Mesenchymal stem cell (in vitro differentiated cells and primary cell): ENCODE data around the gene SSPN.
A peak's percentile ranks its signal among the peaks of the same experiment; 100 is the strongest.
"Not testable (repeated sequence)": the region's sequence is repeated elsewhere in the genome, so short reads cannot be mapped to it uniquely, and the experiment has no call there.

Source experiments
- DNase-seq: peaks from one replicate; pipeline ENCODE4 v3.0.0-alpha.2; 2013
- H2AFZ ChIP-seq: one replicate; pipeline ENCODE4 v1.6.1; 2013; ENCODE audit warnings: low read depth, mild to moderate bottlenecking, control low read depth, inconsistent platforms, low read length, moderate library complexity
- H2AK5ac ChIP-seq: 2 replicates; pipeline ENCODE4 v1.6.1; 2013; ENCODE audit warnings: low read length, moderate library complexity, mild to moderate bottlenecking, inconsistent platforms; ENCODE audit not compliant: severe bottlenecking
- H2BK120ac ChIP-seq: one replicate; pipeline ENCODE4 v1.6.1; 2013; ENCODE audit warnings: low read depth, mild to moderate bottlenecking, inconsistent platforms, low read length, moderate library complexity
- H2BK12ac ChIP-seq, 2 experiments: one replicate each; pipeline ENCODE4 v1.6.1; 2013; ENCODE audit warnings: inconsistent platforms in 2 of 2, low read length in 2 of 2, mild to moderate bottlenecking in 2 of 2, moderate library complexity in 2 of 2, control low read depth in 1 of 2
- H2BK15ac ChIP-seq: one replicate; pipeline ENCODE4 v1.6.1; 2013; ENCODE audit warnings: mild to moderate bottlenecking, low read depth, inconsistent platforms; ENCODE audit not compliant: poor library complexity, severe bottlenecking
- H2BK5ac ChIP-seq: 2 replicates; pipeline ENCODE4 v1.6.1; 2013; ENCODE audit warnings: low read depth, mild to moderate bottlenecking, low read length, control low read depth, inconsistent platforms; ENCODE audit not compliant: poor library complexity, severe bottlenecking
- H3K14ac ChIP-seq, 2 experiments: one replicate each; pipeline ENCODE4 v1.6.1; 2013; ENCODE audit warnings: inconsistent platforms in 2 of 2, low read length in 2 of 2, control low read depth in 1 of 2, mild to moderate bottlenecking in 1 of 2, moderate library complexity in 1 of 2
- H3K18ac ChIP-seq, 2 experiments: one replicate each; pipeline ENCODE4 v1.6.1; 2013; ENCODE audit warnings: inconsistent platforms in 2 of 2, low read length in 2 of 2, control low read depth in 1 of 2, low read depth in 1 of 2, mild to moderate bottlenecking in 1 of 2
- H3K23ac ChIP-seq, 2 experiments: one replicate each; pipeline ENCODE4 v1.6.1; 2013; ENCODE audit warnings: inconsistent platforms in 2 of 2, low read length in 2 of 2, mild to moderate bottlenecking in 2 of 2, moderate library complexity in 2 of 2, control low read depth in 1 of 2
- H3K27ac ChIP-seq: 2 replicates; pipeline ENCODE4 v1.5.1; 2013; ENCODE audit warnings: mild to moderate bottlenecking, moderate library complexity, low read length, control low read depth, inconsistent platforms; ENCODE audit not compliant: poor library complexity, severe bottlenecking
- H3K27me3 ChIP-seq, 2 experiments: 2 replicates each; pipeline versions ENCODE4 v1.6.1 to v1.7.0; 2013; ENCODE audit warnings: low read length in 2 of 2, mild to moderate bottlenecking in 2 of 2, moderate library complexity in 2 of 2, control low read depth in 1 of 2, inconsistent platforms in 1 of 2; ENCODE audit not compliant: control insufficient read depth in 1 of 2, insufficient read depth in 1 of 2
- H3K36me3 ChIP-seq, 2 experiments: 2 replicates each; pipeline versions ENCODE4 v1.6.1 to v1.7.0; 2013; ENCODE audit warnings: low read length in 2 of 2, control low read depth in 1 of 2, inconsistent platforms in 1 of 2, low read depth in 1 of 2, mild to moderate bottlenecking in 1 of 2; ENCODE audit not compliant: insufficient read depth in 2 of 2, control insufficient read depth in 1 of 2
- H3K4ac ChIP-seq, 2 experiments: one replicate each; pipeline ENCODE4 v1.6.1; 2013; ENCODE audit warnings: inconsistent platforms in 2 of 2, low read length in 2 of 2, mild to moderate bottlenecking in 2 of 2, moderate library complexity in 2 of 2, control low read depth in 1 of 2, low read depth in 1 of 2
- H3K4me1 ChIP-seq: 2 replicates; pipeline ENCODE4 v1.6.1; 2013; ENCODE audit warnings: low read depth, low read length, control low read depth; ENCODE audit not compliant: control insufficient read depth, insufficient read depth
- H3K4me2 ChIP-seq: 2 replicates; pipeline ENCODE4 v1.6.1; 2013; ENCODE audit warnings: low read length, mild to moderate bottlenecking, inconsistent platforms; ENCODE audit not compliant: poor library complexity, severe bottlenecking
- H3K4me3 ChIP-seq, 2 experiments: 2 replicates each; pipeline versions ENCODE4 v1.5.1 to v1.7.0; 2013; ENCODE audit warnings: low read length in 2 of 2, mild to moderate bottlenecking in 2 of 2, control low read depth in 1 of 2, low read depth in 1 of 2; ENCODE audit not compliant: insufficient read depth in 1 of 2
- H3K79me1 ChIP-seq: replicated peaks from 2 replicates; pipeline ENCODE4 v1.6.1; 2013; ENCODE audit warnings: mild to moderate bottlenecking, control low read depth, low read length, inconsistent platforms; ENCODE audit not compliant: poor library complexity, severe bottlenecking
- H3K9ac ChIP-seq: 2 replicates; pipeline ENCODE4 v1.7.0; 2013; ENCODE audit warnings: mild to moderate bottlenecking, low read length, moderate library complexity
- H3K9me3 ChIP-seq: 2 replicates; pipeline ENCODE4 v1.7.0; 2013; ENCODE audit warnings: mild to moderate bottlenecking, low read length; ENCODE audit not compliant: control insufficient read depth
- H4K8ac ChIP-seq: one replicate; pipeline ENCODE4 v1.6.1; 2013; ENCODE audit warnings: inconsistent platforms, mild to moderate bottlenecking, low read length, moderate library complexity
- H4K91ac ChIP-seq: one replicate; pipeline ENCODE4 v1.6.1; 2013; ENCODE audit warnings: mild to moderate bottlenecking, low read length, inconsistent platforms
- WGBS: methylation state at CpG from one replicate; pipeline ENCODE4 v1.1.7; 2013; ENCODE audit warnings: mixed read lengths; 5-methylcytosine and 5-hydroxymethylcytosine counted together

Gene SSPN

GRCh38 chr12:26231921-26232320 lies 36.5 kb downstream of the SSPN start:
- Histone ChIP-seq H3K79me1 (no peaks in the 10 kb centered on the region), H2AK5ac (no peak overlapping the region), H3K14ac (no peak overlapping the region), H3K23ac (no peak overlapping the region), H3K4ac (no peak overlapping the region), H3K27ac (no peak overlapping the region), H2AFZ (no peak overlapping the region), H3K18ac (no peak overlapping the region), H3K4me1 (no peaks in the 10 kb centered on the region), H3K36me3 (no peaks in the 10 kb centered on the region), H2BK120ac (no peak overlapping the region), H4K8ac (no peak overlapping the region), H3K4me2 (no peak overlapping the region), H3K27me3 (peaks cover 0 to 5% of the 10 kb centered on the region in 2 experiments), H3K4me3 (no peak overlapping the region), H2BK5ac (no peak overlapping the region), H3K9me3 (no peaks in the 10 kb centered on the region), H4K91ac (no peak overlapping the region), H3K9ac (no peak overlapping the region), H2BK12ac (no peak overlapping the region), H2BK15ac (no peak overlapping the region)
- WGBS = 100% methylated on average over 3 of the region's 3 CpGs
- DNase-seq = no peak

DNA sequence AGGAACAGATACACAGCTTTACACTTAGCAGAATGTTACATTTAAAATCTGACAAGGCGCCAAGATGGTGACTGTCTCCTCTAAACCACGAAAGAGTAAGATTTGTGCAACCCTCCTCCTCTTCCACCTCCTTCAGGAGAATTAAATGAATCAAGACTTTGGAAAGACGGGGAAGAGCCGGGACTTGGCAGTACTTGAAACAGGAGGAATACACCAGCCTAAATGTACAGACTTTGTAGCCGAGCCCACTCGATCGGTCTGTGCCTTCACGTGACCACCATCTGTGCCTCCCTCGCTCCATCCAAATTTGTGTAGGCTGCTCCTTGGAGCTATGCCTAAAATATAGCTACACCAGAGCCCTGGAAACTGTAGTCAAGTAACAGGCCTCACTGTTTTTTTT lies 38.3 kb downstream of the SSPN start:
- Histone ChIP-seq H4K8ac (no peak overlapping the region), H3K4me1 (no peaks in the 10 kb centered on the region), H3K27me3 (peaks cover 0 to 17% of the 10 kb centered on the region in 2 experiments), H3K4me3 (no peak overlapping the region), H3K4ac (no peak overlapping the region), H2AK5ac (no peak overlapping the region), H3K9ac (peak overlapping the region; percentile 29), H2AFZ (no peak overlapping the region), H2BK15ac (no peak overlapping the region), H3K36me3 (no peaks in the 10 kb centered on the region), H3K27ac (no peak overlapping the region), H2BK120ac (no peak overlapping the region), H3K4me2 (no peak overlapping the region), H4K91ac (no peak overlapping the region), H3K23ac (no peak overlapping the region), H2BK12ac (no peak overlapping the region), H3K18ac (no peak overlapping the region), H2BK5ac (no peak overlapping the region), H3K14ac (no peak overlapping the region), H3K9me3 (no peaks in the 10 kb centered on the region), H3K79me1 (no peaks in the 10 kb centered on the region)
- no peak for DNase-seq
- WGBS = 98% methylated on average over 9 of the region's 9 CpGs

DNA sequence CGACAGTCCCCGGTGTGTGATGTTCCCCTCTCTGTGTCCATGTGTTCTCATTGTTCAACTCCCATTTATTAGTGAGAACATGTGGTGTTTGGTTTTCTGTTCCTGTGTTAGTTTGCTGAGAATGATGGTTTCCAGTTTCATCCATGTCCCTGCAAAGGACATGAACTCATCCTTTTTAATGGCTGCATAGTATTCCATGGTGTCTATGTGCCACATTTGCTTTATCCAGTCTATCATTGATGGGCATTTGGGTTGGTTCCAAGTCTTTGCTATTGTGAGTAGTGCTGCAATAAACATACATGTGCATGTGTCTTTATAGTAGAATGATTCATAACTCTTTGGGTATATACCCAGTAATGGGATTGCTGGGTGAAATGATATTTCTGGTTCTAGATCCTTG lies 40.1 kb downstream of the SSPN start:
- H2BK15ac ChIP-seq, H3K4me2 ChIP-seq, H3K9ac ChIP-seq, H3K18ac ChIP-seq, H3K4me1 ChIP-seq, H3K79me1 ChIP-seq, H3K27ac ChIP-seq, H4K91ac ChIP-seq, H3K36me3 ChIP-seq, H2BK120ac ChIP-seq, H3K4me3 ChIP-seq, H2AFZ ChIP-seq, H2BK5ac ChIP-seq, H3K14ac ChIP-seq, DNase-seq, H4K8ac ChIP-seq, H3K9me3 ChIP-seq, H2AK5ac ChIP-seq, H3K23ac ChIP-seq, H3K4ac ChIP-seq, H2BK12ac ChIP-seq: not testable (repeated sequence)
- WGBS = no CpG with 5 or more reads among the region's 2 CpGs
- peaks cover 0 to 20% of the 10 kb centered on the region in 2 experiments for H3K27me3 ChIP-seq

GRCh38 chr12:26238341-26239121 lies 43.2 kb downstream of the SSPN start:
- Histone ChIP-seq H3K4me3 (no peak overlapping the region), H2BK120ac (no peak overlapping the region), H3K9me3 (no peaks in the 10 kb centered on the region), H3K79me1 (no peaks in the 10 kb centered on the region), H3K23ac (no peak overlapping the region), H2AFZ (no peak overlapping the region), H3K14ac (no peak overlapping the region), H3K27me3 (peaks cover 0 to 38% of the 10 kb centered on the region in 2 experiments), H2BK15ac (no peak overlapping the region), H3K4me1 (peaks cover 4% of the 10 kb centered on the region), H3K9ac (no peak overlapping the region), H2AK5ac (no peak overlapping the region), H3K18ac (no peak overlapping the region), H4K91ac (no peak overlapping the region), H4K8ac (no peak overlapping the region), H2BK12ac (no peak overlapping the region), H3K36me3 (no peaks in the 10 kb centered on the region), H3K27ac (no peak overlapping the region), H3K4ac (no peak overlapping the region), H2BK5ac (no peak overlapping the region), H3K4me2 (no peak overlapping the region)
- no peak for DNase-seq
- WGBS = 95% methylated on average over 4 of the region's 4 CpGs
